ENCODE data around the gene LRRC74B.
"Not testable (repeated sequence)": the region's sequence is repeated elsewhere in the genome, so short reads cannot be mapped to it uniquely, and the experiment has no call there.

The LRRC74B gene

DNA sequence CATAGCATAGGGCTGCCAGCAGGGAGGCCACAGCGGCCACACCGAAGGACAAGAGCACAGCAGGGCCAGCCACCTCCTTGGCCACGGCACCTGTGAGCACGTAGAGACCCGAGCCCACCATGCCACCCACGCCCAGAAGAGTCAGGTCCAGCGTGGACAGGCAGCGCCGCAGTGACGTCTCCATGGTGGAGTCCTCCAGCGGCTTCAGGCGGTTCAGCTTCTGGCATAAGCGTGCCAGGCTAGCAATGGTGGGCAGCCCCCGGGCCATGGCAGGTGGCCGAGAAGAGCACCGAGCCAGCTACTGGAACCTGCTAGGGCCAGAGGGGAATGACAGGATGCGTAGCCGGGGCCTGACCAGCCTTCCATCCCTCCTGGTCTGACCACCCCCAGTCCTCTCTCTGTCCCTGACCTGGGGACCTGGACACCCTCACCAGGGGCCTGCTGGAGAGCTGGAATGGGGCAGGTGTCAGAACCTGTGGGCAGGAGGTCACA is 14.2 kb upstream of the LRRC74B start:
- no peak for DNase-seq (ENCODE audit: extremely low read depth in 1 of 2, low read depth in 1 of 2)

DNA sequence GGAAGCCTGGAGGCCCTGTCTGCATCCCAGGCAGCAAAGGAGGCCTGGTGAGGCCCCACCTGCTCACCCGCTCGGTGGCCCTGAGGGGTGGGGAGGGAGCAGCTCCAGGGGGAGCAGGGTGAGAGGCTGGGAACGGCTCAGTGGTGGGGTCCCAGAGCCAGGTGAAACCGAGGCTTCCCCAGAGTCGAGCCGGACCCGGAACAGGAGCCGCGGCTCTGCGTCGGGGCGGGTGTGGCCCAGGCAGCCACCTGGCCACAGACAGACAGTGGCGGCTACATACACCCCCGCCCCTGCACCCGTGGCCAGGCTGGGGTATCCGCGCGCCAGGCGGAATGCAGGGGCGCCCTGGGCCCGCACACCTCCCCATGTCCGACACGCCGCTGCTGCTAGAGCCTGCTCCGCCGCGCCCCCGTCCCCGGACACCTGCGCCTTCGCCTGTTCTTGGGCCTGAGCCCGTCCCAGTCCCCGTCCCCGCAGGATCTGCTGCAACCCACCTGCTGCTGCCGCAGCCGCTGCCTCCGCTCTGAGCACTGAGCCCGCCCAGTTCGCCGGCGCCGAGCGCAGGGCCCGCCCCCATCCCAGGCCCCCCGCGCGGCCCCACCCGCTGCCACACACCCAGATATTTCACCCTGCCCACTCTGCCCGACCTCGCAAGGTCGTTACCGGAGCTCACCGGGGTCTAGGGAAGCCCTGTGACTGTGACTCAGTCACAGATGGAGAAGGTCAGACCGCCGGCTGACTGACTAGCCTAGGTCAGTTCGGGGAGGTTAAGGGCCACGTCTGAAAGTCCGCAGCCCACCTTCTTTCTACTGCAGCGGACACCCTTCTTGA is 13.5 kb upstream of the LRRC74B start, which contains the start of gene SLC7A4:
Gene SLC7A4, minus strand, starts transcription at position 525 of the 831 bp plus-strand sequence. CDS start 749 bp downstream, outside the sequence.
- DNase-seq (ENCODE audit: extremely low read depth in 1 of 2, low read depth in 1 of 2), result no peak

DNA sequence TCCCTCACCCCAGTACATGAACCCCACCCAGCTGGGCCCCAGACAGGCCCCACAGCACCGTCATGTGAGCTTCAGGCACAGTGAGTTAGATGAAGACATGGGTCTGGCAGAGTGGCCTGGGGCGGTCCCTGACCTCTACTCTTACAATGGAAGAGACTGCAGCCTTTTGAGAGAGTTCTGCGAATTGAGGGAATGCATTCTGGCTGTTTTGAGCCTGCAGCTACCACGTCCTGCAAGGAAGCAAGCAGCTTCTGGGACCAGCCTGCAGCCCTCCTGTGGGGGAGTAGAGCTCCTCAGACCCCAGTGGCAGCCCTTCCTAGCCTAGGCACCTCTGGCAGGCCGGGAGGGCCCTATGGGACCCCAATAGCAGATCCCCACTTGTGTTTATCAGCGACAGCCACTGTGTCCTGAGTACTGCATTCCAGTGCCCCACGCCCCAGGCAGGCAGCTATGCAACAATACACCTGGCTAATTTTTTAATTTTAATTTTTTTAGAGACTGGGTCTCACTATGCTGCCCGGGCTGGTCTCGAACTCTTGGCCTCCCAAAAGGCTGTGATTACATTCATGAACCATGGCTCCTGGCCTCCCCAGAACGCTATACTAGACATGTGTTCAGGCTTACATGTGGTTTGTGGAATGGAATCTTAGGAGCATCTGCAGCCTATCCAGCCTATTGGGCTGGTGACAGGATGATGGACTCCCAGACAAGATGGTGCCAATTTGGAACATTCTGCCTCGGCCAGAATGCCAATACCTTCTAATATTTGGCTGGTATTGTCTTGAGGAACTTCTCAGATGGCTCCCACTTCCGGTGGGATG is 12.7 kb upstream of the LRRC74B start:
- no peak for DNase-seq (ENCODE audit: extremely low read depth in 1 of 2, low read depth in 1 of 2)

DNA sequence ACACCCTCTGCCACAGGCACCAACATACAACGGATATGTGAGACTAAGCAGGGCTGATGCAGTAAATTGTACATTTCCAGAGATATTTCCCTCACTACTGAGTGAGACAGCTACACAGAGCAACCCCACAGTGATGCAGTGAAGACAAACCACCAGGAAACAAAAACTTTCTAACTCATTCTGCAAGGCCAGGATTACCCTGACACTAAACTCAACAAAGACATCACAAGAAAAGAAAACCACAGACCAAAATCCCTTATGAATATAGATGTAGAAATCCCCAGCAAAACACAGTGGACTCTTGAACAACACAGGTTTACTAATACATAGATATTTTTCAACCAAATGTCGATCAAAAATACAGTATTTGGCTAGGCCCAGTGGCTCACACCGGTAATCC is 11.9 kb upstream of the LRRC74B start:
- no peak for DNase-seq (ENCODE audit: extremely low read depth in 1 of 2, low read depth in 1 of 2)

DNA sequence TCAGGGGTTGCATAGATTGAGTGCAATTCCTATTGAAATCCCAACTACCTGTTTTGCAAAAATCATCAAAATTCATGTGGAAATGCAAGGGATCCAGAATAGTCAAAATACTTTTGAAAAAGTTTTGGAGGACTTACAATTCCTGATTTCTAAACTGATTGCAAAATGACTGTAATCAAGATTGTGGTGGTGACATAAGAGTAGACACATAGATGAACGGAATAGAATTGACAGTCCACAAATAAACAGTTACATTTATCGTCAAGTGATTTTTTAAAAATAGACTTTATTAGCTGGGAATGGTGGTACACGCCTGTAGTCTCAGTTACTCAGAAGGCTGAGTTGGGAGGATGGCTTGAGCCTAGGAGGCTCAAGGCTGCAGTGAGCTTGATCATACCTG is 10.8 kb upstream of the LRRC74B start:
- no peak for DNase-seq (ENCODE audit: extremely low read depth in 1 of 2, low read depth in 1 of 2)

DNA sequence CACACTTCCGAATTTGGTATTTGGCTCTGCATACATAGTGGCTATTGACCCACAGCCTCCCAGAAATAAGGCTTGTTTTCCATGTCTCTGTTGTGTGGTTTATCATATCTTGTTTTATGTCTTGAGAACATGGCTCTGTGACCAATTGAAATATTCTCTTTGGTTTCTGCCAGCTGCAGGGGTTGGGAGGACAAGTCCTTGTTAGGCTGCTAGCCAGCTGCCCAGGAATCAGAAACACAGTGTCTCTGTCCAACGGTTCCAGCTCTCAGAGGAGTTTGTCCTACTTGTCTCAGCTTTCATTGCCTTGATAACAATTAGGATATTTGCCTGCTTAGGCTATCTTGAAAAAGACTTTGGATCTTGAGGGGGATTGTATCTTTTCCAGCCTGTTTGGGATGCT is 7.3 kb upstream of the LRRC74B start:
- DNase-seq (ENCODE audit: extremely low read depth in 1 of 2, low read depth in 1 of 2), result no peak

DNA sequence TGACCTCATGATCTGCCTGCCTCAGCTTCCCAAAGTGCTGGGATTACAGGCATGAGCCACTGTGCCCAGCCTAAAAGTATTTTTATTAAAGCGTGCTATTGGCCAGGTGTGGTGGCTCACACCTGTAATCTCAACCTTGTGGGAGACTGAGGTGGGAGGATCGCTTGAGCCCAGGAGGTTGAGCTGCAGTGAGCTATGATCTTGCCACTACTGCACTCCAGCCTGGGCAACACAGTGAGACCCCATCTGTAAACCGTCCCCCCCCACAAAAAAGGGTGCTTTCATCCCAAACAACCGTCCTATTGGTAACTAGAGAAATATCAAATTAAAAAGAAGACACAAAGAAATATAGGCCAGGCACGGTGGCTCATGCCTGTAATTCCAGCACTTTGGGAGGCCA is 6.6 kb upstream of the LRRC74B start:
- DNase-seq (ENCODE audit: extremely low read depth in 1 of 2, low read depth in 1 of 2), result not testable (repeated sequence)

DNA sequence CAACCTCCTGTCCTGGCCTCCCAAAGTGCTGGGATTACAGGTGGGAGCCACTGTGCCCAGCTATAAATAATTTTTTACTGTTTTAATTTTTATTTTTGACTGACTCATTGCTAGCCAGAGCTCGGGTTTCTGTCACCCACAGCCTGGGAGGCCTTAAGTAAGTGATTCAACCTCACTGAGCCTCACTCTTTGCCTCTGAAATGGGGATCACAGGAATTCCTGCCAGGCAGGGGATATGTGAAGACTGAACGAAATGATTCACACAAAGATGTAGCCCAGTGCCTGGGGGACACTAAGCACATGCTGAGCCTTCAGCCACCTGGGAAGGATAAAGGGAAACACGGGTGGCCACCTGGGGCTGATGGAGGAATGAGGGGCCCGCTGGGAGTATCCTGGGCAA is 3.8 kb upstream of the LRRC74B start:
- DNase-seq (ENCODE audit: extremely low read depth in 1 of 2, low read depth in 1 of 2), result no peak

DNA sequence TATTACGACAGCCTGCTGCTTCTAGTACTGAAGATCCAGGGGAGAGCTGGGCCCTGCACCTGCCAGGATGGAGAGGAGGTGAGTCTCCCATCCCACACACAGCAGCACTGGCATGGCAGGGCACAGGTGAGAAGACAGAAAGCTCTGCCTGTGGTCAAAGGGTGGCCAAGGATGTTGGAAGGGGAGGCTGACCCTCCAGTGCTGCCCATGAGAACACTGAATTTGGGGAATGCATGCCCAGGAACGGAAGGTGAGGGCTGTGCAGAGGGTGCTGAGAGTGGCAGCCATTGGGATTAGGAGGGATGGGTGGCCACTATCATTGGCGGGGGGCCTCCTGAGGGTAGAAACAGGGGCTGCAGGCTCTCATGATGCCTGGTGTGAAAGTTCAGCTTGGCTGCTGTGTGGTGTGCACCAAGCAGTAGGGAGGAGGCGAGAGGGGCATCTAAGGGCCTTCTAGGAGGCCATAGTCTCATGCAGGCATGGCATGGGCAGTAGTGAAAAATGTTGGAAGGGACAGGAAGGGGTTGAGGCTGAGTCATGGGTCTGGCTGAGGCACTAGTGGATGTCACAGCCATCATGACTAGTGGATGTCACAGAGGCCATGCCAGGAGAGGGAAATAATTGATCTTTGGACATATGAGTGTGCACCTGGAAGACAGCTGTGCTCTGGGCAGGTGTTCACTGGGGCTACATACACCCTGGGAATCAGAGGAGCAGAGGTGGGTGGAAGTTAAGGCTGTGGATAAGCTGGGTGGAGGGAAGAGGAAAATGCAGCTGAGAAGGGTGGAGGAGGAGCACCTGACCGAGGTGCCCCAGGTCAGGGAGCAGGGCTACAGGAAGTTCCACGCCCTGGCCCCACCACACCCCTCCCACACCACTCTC is 2.5 kb upstream of the LRRC74B start:
- no peak for DNase-seq (ENCODE audit: extremely low read depth in 1 of 2, low read depth in 1 of 2)

DNA sequence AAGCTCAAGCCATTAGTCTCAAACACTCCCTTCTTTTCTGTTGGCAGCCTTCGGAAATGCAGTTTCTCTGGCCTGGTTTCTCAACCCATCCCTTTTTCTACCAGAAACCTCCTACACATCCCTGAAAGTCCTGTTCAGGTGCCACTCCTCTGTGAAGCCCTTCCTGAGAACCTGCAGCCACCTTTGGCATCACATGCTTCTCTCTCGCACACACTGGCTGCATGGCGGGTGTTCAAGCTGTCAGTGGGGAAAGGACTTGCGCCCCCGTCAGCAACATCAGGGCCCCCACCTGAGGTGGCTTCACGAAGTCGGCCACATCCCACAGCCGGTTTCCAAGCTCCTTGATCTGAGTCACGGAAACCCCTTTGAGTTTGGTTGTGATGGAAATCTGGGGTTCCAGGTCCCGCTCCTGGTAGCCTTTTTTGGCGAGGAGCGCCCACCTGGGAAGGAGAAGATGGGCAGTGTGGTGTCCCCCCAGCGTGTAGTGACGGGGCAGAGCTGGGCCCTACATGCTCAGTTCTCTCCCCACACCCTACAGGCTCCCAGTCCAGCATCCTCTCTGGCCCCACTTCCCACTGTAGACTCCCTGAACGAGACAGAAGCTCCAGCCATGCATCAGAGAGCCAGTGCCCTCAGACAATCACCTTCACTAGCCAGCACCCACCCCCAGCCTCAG is 1.7 kb upstream of the LRRC74B start:
- DNase-seq (ENCODE audit: extremely low read depth in 1 of 2, low read depth in 1 of 2), result no peak

DNA sequence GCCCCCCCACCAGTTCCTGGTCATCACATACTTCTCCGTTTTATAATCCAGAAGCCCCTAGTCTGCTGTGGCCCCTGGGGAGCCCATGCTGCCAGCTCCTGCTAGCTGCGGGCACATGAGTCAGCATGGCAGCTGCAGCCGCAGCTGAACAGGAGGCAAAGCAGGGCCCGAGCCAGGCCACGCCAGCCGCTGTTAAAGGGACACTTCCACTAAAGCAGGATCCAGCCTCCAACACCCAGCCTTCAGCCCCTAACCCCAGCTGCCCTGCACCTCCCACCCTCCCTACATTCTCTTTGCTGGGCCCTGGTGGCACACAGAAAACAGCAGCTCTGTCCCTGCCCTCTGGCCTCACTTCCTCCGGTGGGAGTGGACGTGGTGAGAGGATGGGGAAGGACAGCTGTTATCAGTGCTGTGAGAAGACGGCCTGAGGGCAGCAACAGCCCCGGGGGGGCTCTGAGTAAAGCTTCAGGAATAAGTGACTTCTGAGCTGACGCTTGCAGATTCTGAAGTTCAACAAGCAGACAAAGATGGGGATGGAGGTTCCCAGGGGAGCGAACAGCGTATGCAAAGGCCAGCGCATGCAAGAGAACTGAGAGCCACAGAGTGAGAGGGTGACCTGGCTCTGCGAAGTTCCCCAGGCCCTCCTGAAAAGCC is 688 bp upstream of the LRRC74B start:
- no peak for DNase-seq (ENCODE audit: extremely low read depth in 1 of 2, low read depth in 1 of 2)

DNA sequence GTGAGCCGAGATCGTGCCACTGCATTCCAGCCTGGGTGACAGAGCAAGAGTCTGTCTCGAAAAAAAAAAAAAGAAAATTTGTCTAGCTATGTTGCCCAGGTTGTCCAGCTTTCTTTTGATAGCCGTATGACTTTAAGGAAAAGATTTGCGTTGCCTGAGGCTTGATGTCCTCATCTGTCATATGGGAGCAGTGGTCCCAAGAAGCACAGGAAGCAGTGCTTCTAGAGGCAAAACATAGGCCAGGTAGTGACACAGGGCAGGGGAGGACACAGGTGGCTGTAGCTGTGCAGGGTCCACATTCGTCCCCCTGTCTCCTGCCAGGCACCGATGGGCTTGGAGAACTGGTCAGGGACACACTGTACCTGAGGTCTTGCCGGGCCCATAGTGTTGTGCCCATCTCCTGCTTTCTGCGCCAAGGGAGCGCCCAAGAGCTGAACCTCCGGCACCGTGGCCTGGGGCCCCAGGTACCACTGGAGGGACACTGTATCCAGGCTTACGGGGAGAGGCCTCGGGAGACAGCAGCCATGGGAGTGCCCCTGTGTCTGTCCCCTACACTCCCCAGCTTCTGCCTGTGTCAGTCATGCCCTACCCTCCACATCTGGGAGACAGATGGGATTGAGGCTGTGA is 1.4 kb downstream of the LRRC74B start:
- DNase-seq (ENCODE audit: extremely low read depth in 1 of 2, low read depth in 1 of 2), result no peak

DNA sequence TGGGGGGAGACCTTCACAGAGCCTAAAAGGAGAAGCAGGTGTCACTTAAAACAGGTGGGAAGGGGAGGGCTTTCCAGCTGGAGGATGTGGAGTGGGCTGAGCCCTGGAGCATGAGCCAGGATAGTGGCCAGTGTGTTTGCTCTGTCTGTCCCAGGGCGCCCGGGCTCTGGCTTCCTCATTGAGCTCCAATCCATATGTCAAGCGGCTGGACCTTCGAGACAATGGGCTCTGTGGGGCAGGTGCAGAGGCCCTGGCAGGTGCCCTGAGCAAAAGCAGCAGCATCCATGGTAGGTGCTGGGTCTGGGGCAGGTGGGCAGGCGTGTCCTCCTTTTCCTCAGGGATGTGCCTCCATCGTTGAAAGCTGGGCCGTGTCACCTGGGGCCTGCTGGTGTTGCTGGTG is 2.0 kb downstream of the LRRC74B start:
- no peak for DNase-seq (ENCODE audit: extremely low read depth in 1 of 2, low read depth in 1 of 2)

DNA sequence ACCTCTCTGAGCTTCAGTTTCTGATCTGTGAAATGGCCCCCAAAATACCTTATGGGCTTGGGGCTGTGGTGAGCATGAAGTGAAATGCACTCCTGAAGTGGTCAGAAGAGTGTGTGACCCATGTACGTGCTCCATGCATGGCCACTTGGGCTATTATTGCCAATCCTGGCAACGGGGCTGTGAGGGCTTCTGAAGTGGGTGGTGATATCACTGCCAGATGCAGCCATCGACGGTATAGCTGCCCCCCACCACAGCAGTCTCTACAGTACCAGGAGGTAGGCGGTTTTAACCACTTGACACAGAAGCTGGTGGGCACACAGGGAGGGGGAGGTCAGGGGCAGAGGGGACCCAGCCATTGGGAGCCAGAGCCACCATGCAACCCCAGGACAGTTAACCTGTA is 2.7 kb downstream of the LRRC74B start:
- not testable (repeated sequence) for DNase-seq (ENCODE audit: extremely low read depth in 1 of 2, low read depth in 1 of 2)

DNA sequence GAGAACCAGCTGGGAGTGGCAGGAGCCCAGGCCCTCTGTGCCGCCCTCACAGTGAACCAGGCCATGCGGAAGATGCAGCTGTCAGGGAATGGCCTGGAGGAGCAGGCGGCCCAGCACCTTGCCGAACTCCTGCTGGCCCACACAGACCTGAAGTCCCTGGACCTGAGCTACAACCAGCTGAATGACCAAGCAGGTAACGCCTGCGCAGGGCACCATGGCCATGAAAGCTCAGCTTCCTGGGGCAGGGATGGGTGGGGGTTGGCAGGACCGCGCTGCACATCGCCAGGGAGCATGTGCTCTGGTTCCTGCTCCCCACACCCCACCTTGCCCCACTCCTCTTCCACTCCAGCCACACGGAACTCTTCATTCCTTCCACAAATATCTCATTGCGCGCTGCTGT is 3.2 kb downstream of the LRRC74B start:
- DNase-seq (ENCODE audit: extremely low read depth in 1 of 2, low read depth in 1 of 2), result not testable (repeated sequence)

DNA sequence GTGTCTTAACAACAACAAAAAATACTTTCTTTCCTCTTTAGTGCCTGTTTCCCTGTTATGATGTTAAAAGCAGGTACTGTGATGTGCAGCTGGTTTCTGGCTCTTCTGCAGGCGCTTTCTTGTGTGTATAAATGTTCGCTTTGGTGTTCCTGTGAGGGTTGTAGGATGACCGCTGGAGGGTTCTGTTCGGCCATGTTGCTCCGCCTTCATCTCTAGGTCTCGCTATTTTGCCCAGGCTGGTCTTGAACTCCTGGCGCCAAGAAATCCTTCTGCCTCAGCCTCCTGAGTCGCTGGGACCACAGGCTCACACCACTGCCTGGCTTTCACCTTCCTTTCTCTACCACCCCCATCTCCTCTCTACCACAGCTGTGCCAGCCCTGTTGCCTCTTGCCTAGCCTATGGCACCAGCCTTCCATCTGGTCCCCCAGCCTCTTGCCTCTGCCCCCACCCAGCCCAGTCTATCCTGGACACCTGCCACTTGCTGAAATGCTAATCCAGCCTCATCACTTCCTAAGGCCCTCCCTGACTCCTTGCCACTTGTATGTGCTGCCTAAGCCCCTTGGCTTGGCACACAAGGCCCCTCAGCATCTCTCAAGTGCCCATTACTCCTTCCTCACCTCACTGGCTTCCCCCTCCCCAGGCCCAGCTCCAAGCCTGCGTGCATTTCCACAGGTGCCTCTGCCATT is 5.5 kb downstream of the LRRC74B start:
- no peak for DNase-seq (ENCODE audit: extremely low read depth in 1 of 2, low read depth in 1 of 2)

DNA sequence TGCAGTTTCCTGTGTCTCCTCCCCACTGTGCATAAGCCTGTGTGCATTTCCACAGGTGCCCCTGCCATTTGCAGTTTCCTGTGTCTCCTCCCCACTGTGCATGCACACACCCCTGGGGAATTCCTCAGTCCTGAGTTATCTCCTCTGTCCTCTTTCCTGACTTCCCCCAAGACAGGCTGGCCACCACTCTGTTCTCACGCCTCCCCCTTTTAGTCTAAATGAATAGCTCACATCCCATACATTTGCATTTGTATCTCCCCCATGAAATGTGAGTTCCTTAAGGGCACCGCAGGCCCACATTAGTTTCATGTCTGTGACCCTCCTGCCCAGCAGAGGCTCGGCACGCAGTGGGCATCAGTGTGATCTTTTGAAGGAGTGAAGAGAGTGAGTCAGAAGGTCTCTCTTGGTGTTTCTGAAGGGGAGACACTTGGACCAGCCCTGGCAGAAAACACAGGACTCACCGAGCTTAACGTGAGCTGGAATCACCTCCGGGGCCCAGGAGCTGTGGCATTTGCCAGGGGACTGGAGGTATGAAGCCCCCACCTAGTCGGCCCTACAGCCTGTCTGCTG is 6.2 kb downstream of the LRRC74B start:
- DNase-seq (ENCODE audit: extremely low read depth in 1 of 2, low read depth in 1 of 2), result no peak

DNA sequence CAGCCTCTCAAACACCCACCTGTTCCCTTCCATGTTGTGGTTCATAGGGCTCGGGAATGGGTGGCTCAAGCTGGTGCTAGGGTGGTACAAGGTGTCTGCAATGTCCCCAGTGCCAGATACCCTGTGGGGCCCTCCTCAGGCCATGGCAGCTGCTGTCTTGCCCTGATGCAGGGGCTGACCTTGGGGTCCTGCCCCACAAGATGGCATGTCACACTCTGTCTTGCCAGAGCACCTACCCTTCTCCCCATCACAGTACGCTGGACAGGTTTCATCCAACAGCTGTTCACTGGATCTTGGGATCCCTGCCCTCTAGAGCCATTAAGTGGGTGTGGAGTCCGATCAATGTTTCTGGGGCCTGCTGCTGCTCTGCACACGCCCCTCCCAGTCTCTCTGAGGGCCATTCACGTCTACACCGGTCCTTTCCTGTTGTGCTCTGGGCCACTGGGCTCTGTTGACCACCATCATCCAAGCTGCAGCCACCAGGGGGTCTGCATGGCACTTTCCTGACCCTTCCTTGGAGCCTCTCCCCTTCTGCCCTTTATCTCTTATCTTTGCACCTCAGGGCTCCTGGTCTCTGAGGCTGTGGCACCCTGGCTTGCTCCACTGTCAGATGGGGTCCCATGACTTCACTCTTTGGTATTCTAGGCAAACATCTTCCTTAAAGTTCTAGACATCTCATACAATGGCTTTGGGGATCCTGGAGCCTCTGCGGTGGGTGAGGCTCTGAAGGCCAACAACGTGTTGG is 7.1 kb downstream of the LRRC74B start:
- no peak for DNase-seq (ENCODE audit: extremely low read depth in 1 of 2, low read depth in 1 of 2)

All from stimulated activated CD8-positive, alpha-beta memory T cell treated with anti-CD3 and anti-CD28 coated beads, Interleukin-7, amount 100 ng/mL, for 48 hours (primary cell).